Colon (tissue), 2 donors: ENCODE results near the gene GALNT7.
A peak's percentile ranks its signal among the peaks of the same experiment; 100 is the strongest.

Source experiments
- FAIRE-seq: peaks from 2 replicates; lab custom pipeline; 2012; peaks lifted over from hg19 to GRCh38; lab: Jason Lieb, UNC
- donor health status: control.
- donor health status: control.

Gene GALNT7

DNA sequence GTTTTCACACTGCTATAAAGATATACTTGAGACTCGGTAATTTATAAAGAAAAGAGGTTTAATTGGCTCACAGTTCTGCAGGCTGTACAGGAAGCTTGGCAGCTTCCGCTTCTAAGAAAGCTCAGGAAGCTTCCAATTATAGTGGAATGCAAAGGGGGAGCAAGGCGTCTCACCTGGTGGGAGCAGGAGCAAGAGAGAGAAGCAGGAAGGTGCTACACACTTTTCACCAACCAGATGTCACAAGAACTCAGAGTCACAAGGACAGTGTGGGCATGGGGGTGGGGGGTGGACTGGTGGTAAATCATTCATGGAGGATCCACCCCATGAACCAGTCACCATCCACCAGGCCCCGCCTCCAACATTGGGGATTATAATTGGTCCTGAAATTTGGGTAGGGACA, 142.8 kb downstream of the GALNT7 start:
- FAIRE-seq = no peak

DNA sequence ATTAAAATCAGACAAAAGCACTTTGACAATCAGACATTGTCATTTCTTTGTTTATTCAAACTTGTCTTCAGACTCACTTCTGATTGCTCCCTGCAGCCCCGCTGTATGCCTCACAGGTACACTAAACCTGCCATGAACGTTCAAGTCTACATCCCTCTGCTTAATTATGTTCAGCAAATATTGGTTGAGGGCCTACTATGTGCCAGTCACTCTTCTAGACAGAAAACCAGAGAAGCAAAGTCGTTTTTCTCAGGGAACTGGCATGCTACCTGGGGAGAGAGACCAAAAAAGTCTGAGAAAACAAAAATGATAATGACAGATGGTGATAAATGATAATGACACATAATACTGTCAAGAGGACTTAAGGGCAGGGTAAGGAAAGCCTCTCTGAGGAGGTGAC, 146.1 kb downstream of the GALNT7 start:
- no peak for FAIRE-seq

DNA sequence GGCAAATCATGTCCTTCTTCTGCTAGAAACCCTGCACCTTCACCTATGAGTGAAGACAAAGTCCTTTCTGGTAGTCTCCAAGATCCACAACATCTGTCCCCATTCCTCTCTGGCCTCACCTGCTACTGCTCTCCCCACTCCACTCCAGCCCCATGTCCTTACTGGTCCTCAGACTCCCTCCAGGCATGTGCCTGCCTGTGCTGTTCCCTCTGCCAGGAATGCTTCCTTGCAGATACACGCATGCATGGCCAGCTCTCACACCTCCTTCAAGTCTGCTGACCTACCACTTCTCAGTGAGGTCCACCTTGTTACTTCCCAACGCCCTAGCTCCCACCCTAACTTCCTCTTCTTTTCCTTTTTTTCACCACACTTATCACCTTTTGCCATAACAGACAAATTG, 147.4 kb downstream of the GALNT7 start:
- no peak for FAIRE-seq

DNA sequence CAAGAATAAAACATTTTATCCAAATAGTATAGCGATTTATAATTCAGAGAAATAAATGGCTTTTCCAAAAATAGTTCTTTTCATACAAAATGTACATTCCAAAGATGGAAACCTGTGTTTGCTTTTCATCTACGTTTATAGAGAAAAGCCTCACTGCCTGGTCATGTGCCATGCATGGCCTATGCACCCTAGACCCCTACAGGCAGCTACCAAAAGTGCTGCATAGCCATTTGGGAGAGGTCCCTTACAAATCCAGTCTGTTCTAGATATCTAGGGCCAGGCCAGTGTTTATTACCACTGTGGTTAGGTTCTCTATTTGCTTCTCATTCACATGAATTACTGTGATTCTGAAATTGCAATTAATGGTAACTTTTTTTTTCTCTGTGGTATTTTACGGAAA, 148.4 kb downstream of the GALNT7 start:
- no peak for FAIRE-seq

DNA sequence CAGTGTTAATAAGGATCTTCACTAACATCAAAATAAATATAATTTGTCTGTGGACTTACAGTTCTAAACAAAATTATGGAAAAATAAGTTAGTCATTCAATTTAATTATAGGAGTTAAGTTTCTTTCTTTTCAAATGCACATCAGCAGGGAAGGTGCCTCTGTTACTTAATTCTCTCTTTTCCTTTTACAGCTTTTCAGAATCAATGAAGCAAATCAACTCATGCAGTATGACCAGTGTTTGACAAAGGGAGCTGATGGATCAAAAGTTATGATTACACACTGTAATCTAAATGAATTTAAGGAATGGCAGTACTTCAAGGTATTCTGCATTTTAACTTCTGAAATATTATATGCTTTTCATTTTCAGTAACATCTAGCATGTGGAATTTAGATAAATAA, 149.6 kb downstream of the GALNT7 start:
- FAIRE-seq = no peak

DNA sequence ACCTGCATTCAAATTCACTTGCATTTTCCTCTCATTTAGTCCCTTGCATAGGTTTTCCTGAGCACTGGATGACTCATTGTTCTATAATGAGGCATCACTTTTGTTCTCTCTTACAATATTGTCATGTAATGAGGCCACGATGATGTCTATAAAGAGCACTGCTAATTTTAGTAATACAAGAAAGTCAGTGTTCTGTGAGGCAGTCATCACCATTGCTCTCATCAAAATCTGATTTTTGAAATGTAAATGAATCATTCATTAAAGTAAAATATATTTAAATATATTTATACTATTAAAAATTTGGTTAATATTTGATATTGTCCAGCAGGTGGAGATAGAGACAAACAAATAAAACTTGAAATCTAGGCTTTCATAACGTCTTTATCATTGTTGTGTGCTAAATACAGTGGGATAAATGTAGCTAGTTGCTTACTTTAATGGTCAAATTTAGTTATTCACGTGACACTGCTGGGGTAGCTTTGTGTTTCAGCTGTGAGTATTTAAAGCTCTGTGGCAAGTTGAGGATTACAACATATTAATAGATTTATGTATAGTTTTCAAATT, 150.1 kb downstream of the GALNT7 start:
- peak; percentile 47 for FAIRE-seq

DNA sequence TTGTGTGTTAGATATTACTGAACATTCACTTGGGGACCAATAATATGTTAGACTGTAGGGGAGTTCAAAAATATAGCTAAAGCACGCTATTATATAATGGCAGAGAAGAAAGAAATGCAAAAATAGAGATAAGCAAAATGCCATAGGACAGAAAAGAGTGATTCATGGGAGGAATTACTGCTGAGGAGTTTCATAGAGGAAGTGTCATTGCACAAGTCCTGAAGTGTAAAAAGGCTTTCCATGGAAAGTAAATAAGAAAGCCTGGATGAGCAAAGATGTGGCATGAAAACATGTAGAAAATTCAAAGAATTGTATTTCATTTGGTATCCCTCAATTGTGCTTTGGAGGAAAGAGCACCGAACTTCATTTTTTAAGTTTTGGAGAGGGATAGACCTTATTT, 151.1 kb downstream of the GALNT7 start:
- FAIRE-seq = no peak

DNA sequence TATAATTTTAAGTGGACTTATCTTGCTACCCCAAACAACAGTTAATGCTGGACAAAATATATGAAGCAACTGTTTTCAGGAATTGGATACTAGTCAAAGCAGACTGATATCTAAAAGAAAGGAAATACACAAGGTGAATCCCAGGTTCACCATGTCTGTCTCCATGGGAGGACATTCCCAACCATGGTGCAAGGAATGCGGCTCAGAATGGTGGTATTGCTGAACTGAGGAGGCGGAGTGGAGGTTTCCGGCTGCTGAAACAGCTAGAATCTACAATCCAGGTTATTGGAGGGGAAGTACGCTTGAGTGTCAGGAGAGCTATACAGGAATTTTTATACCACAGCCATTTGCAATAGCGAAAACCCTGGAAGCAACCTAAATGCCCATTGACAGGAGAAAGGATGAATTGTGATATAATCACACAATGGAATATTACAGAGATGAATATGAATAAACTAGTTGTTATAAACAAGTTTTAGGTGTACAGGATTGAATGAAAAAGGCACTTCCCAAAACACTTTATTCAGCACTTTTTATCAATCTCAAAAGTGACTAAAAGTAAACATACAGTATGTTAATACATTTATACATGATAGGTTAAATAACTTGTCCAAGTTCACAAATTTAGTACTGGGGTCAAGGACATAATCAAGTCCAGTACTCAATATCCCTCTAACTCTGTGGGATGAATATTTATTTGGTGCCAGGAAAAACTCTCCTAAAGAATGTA, 156.6 kb downstream of the GALNT7 start:
- FAIRE-seq = no peak

DNA sequence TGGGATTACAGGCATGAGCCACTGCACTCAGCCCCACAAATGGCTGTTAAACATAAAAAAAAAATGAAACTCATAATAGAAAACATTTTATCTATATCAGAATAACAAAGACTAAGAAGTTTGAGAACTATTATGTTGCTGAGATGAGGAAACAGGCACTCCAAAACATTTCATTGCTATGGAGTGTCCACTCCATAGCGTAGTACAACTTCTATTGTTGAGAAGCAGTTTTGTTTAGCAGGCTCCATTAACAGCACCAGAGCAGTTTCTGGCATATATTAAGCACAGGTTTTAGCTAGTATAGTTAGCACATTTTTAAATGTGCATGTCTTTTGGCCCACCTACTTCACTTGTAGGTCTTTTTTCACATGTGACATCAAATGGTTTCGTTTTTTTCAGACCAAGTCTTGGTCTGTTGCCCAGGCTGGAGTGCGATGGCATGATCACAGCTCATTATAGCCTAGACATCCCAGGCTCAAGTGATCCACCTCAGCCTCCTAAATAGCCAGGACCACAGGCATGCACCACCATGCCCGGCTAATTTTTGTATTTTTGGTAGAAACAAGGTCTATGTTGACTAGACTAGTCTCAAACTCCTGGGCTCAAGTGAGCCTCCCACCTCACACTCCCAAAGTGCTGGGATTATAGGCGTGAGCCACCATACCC, 159.8 kb downstream of the GALNT7 start:
- FAIRE-seq = no peak

DNA sequence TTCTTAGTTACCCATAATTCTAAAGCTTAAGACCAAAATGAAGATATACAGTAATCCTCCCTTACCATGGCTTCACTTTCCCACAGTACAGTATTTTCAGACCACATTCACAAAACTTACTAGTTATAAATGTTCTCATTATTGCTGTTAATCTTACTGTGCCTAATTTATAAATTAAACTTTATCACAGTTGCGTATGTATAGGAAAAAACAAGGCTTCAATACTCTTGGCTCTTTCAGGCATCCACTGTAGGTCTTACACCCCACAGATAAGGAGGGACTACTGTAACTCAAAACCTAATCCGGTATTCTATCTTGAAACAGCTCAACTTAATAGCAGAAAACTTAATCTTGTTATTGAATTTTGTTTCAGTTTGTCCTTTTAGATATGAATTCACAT, 162.0 kb downstream of the GALNT7 start:
- FAIRE-seq = no peak

DNA sequence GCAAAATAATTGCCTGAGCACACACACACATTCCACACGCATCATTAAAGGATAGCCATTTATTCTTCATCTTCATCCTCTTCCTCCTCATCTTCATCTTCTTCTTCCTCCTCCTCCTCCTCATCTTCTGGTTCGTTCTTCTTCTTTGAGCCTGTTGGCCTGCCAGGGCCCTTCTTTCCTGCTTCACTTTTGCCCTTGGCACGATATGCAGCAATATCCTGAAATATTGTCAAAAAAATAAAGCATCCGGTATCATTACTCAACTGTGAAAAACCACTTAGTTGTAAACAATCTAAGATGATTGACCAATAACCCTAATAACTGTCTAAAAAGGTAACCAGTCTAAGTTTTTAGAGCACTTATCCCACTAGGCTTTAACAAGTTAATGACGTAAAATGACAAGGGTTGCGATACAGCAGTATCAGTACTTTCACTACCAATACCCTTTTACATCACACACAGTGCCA, 163.4 kb downstream of the GALNT7 start:
- FAIRE-seq = no peak

DNA sequence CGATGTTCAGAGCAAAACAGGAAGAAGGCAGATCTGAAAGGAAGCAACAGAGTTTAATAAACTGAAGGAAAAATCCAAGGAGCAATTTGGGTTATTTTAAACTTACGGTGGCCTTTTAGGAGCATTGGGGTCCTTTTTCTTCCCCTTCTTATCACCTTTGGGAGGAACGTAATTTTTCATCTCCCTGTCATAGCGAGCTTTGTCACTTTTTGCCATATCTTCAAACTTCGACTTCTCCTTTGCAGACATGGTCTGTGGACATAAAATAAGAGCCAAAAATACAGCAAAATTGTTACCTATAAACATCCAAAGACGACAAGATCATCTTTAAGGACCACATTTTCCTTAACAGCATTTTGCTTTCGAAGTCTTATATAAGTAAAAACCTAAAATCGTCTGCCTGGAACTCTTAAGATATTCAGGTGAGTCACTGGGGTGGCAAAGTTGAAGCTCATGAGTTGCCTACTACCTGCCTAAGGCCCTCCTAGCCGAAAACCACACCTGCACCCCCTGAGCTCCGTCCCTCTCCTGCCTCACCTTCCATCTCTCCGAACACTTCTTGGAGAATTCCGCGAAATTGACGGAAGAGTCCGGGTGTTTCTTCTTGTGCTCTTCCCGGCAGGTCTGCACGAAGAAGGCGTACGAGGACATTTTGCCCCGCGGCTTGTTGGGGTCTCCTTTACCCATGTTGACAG, 164.5 kb downstream of the GALNT7 start:
- no peak for FAIRE-seq

DNA sequence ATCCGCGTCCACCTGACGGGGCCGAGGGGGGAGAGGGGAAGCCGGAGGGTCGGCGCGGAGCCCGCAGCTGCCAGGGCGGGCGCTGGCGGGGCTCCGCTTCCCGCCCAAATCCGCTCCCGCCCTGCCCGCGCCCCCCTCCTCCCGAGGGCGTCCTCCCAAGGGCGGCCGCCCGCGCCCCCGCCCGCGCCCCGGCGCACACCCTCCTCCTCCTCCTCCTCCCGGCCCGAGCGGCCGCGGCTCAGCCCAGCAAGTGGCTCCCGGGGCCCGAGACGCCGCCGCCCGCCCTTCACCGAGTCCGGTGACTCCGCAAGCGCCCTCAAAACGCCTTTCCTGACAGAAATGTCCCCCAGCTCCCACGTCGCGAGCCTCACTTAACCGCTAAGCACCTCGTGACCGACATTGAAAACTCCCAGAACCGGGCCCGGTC, 165.1 kb downstream of the GALNT7 start:
- no peak for FAIRE-seq

DNA sequence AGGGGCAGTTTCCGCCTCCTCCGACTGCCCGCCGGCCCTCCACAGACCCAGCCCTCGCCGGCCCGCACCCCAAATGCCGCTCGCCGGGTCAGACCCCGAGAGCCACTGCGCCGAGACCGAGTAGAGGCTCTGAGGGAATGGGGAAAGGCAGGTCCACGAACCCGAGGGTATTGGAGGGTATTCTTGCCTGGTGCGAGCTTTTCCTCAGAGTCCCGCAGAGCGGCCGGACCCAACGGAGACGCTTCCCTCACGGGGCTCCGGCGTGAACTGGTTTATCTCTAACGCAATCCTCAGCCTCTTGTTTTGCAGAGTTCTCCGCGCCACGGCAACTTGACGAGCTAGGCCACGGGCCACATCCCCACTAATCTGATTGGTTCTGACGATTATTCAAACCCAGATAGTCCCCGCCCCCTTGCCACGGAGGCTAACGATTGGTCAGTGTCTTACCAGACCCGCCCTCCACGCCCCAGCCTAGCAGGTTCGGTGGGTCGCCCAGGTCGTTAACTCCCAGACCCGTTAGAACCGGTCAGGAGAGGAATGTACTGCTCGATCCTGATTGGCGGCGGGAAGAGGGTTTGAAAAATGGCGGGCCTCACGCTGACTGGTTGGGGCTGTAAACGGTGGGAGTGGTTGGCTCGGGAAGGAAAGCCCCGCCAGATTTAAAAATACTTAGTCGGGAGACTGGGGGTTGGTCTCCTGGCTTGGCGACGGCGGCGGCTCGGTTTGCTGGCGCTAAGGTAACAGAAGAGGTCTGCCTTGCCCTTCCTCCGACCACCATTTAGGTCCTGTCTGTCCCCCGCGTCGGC, 165.7 kb downstream of the GALNT7 start, which contains the start of gene HMGB2:
Gene HMGB2 (minus strand): TSS at position 274 of the 806 bp plus-strand sequence. CDS start 709 bp downstream, outside the sequence.
- peak; percentile 68 for FAIRE-seq

DNA sequence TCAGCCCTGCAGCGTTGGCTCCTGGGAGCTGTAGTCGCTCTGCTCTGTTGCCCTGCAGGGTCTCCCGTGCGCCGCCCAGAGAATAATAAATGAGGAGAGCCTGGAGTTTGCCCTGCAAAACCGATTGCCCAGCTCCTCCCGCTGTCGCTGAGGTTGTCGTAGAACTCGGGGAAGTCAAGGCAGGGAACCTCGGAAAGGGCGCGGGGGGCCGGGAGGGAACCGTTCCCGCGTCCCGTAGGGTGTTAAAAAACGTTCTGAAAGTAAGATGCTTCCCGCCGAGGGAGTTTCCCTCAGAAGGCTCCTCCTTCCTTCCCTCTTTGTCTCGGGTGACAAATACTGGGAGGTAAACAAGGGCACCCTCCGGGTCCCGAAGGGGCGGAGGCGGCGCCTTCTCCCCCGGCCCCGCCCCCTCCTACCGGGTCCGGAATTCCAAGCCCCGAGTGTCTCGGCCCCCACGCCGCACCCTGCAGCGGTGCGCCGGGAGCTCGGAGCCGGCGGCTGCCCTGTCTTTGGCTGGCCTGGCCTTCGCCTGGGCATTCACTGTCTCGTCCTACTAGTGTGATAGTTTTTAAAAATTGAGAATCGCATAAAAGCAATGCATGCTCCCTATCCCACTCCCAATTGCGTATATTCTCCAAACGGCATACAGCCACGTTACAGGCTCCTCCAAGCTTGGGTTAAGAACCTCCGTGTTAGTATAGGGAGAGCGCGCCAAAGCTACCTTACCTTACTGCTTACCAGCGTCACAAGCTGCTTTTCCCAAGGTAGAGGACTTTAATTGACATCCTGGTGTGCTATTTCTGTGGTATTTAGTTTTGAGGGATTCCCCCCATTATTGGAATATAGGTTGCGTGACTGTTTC, 166.5 kb downstream of the GALNT7 start:
- FAIRE-seq = no peak

DNA sequence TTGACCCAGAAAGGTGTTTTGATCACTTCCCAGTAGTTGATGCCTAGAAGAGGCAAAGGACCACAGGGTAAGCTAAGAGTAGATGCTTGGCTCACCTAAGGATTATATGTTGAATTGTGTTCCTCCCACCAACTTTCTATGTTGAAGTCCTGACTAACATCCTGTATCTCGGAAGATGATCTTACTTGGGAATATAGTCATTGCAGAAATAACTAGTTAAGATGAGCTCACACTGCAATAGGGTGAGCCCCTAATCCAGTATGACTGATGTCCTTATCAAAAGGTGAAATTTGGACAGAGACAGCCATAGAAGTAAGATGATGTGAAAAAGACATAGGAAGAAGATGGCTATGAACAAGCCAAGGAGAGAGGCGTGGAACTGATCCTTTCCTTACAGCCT, 168.9 kb downstream of the GALNT7 start:
- no peak for FAIRE-seq

DNA sequence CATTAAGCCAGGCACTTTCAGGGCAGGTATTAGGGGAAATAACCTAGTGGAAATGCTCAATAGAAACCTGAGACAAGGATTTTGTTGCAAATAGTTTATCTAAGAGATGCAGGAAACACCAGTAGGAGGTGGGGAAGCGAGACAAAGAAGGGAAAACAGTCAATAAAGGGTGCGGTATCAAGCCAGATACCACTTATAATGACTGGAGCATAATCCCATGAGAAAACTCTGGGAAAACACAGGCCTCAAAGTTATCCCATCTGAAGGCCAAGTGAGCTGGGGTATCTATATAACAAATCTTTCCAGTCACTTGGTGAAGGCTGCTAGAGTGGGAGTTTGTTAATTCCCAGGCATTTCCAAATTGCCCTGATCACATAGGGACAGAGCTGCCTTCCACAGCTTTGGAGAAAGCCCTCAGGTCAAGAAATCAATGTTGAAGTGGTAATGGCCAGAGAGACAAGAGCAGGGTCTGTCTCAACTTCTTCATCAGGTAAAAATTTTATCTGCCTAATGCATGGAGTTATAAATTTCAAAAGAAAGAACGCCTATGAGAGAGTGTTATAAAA, 175.3 kb downstream of the GALNT7 start:
- FAIRE-seq = no peak

DNA sequence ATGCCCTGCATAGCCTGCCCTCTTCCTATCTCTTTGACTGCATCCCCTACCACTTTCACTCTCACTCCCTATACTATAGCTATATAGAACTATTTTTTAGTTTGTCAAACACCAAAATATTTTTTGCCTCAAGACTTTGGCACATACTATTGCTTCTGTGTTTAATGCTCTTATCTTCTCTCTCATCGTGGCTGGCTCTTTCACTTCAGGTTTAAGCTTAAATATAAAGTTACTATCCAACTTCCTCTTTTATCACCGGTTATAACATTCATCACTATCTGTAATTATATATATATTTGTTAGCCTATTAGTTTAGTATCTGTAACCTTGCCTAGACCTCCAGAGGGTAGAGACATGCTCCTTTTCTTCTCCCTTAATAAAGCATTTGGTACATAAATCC, 177.0 kb downstream of the GALNT7 start:
- FAIRE-seq = no peak

DNA sequence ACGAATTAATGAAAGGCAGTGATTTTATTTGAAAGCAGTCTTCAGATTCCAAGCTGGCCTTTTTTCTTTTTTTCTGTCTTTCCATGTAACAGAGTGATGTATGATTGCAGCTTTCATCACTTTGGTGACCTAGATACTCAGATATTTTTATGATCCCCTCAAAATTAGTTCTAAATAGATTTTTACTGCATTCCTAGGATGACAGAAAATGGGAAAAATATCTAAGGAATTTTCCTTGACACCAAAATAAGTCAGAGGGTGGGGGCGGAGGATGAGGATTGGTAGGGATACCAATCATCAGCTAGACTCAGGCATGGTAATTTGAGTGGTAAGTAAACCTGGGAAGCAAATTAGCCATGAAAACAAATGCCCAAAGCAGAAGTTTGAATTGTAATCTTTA, 177.5 kb downstream of the GALNT7 start:
- no peak for FAIRE-seq

DNA sequence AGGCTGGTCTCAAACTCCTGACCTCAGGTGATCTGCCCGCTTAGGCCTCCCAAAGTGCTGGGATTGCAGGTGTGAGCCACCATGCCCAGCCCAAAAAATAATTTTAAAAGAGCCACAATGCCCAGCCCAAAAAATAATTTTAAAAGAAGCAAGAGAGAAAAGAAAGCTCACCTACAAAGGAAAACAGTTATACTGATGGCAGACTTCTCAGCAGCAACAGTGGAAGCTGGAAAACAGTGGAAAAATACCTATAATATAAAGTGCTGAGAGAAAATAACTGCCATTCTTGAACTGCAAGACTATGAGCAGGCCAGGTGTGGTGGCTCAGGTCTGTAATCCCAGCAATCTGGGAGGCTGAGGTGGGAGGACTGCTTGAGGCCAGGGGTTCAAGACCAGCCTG, 178.9 kb downstream of the GALNT7 start:
- no peak for FAIRE-seq

DNA sequence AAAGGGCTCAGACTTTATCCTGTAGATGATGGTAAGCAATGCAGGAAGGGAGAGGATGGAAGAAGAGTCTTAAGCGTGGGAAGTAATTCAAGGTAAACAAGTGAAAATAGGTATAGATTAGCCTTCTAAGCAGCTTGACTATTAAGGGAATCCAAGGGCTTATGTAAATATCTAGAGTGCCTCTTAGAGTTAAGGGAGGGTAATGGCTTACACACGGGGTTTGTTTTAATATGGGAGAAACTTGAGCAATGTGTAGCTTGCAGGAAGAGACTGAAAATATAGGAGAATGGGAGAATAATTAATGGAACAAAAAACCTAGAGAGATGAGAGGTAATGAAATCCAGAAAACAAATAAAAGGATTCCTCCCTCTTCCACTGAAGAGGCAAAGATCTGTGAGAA, 189.3 kb downstream of the GALNT7 start:
- FAIRE-seq = no peak
